Right lobe of liver (tissue), 4 donors: Measurements from ENCODE around the gene RTL3.

Experiments
- CTCF ChIP-seq, 4 donors: fragments of 200-600 bp in 3 of 4; fragments of 450-650 bp in 1 of 4; IDR thresholded peaks; one replicate each; pipeline versions ENCODE4 v1.5.1 to v1.8.0; 2016 to 2022; ENCODE audit warnings: antibody characterized with exemption in 4 of 4, mild to moderate bottlenecking in 2 of 4
- POLR2A ChIP-seq: fragments of 450-650 bp; IDR thresholded peaks from one replicate; pipeline ENCODE4 v1.6.1; 2017; ENCODE audit warnings: antibody characterized with exemption, mild to moderate bottlenecking
- donor health status: DM: no; HTN: no; CAD: no.
- donor health status: DM: no; HTN: no; CAD: no.
- donor health status: DM: no; HTN: yes; CAD: no.

GRCh38 chrX:78650906-78651437 lies 8.2 kb downstream of the RTL3 start:
- TF ChIP-seq CTCF (IDR thresholded peaks at IDR 0.05) (no peak), POLR2A (no peak)
